Measurements from ENCODE around the gene PSENEN.

PSENEN gene

GRCh38 chr19:35748106-35749020, 2.9 kb downstream of the PSENEN start, which contains the start of gene LIN37:
TSS of gene LIN37 (plus strand) at chr19:35748576. CDS start at chr19:35748725, 149 bp downstream.
- no peaks in the 10 kb centered on the region for H3K27me3 ChIP-seq
- H3K4me2 ChIP-seq: peak within 1 kb of the TSS; percentile 94
- peak; percentile 95 for TF ChIP-seq Cebpa-rat (IDR thresholded peaks at IDR 0.05)
- peak within 1 kb of the TSS; percentile 66 for H3K27ac ChIP-seq
- peaks cover 17% of the 10 kb centered on the region for H3K36me3 ChIP-seq
- peak within 1 kb of the TSS; percentile 81 for H3K9ac ChIP-seq
- H3K4me3 ChIP-seq: peak within 1 kb of the TSS; percentile 81
- no peaks in the 10 kb centered on the region for H3K9me3 ChIP-seq
- peaks cover 58% of the 10 kb centered on the region for H3K4me1 ChIP-seq
- no peaks in the 10 kb centered on the region for H4K20me1 ChIP-seq

GRCh38 chr19:35750167-35750566, 4.7 kb downstream of the PSENEN start:
- Histone ChIP-seq H3K4me3 (no peak overlapping the region), H3K9me3 (no peaks in the 10 kb centered on the region), H3K27me3 (no peaks in the 10 kb centered on the region), H3K36me3 (peaks cover 29% of the 10 kb centered on the region), H3K27ac (no peak overlapping the region; the same call in 1 of the 2 replicates), H3K9ac (peak overlapping the region; percentile 53), H3K4me2 (peak overlapping the region; percentile 90), H3K4me1 (peaks cover 45% of the 10 kb centered on the region), H4K20me1 (no peaks in the 10 kb centered on the region)
- no peak for TF ChIP-seq Cebpa-rat (IDR thresholded peaks at IDR 0.05)

GRCh38 chr19:35751839-35752745, 6.6 kb downstream of the PSENEN start:
- no peak overlapping the region for H3K27ac ChIP-seq
- H3K4me2 ChIP-seq: no peak overlapping the region
- peaks cover 38% of the 10 kb centered on the region for H3K4me1 ChIP-seq

GRCh38 chr19:35752746-35753350, 7.4 kb downstream of the PSENEN start:
- H3K27me3 ChIP-seq: no peaks in the 10 kb centered on the region
- no peak overlapping the region for H3K4me2 ChIP-seq
- H3K9ac ChIP-seq: no peak overlapping the region
- no peak overlapping the region for H3K4me3 ChIP-seq
- no peaks in the 10 kb centered on the region for H3K9me3 ChIP-seq
- H4K20me1 ChIP-seq: no peaks in the 10 kb centered on the region
- no peak for TF ChIP-seq Cebpa-rat (IDR thresholded peaks at IDR 0.05)
- H3K27ac ChIP-seq: no peak overlapping the region
- H3K4me1 ChIP-seq: peaks cover 34% of the 10 kb centered on the region
- H3K36me3 ChIP-seq: peaks cover 34% of the 10 kb centered on the region

More at GRCh38 chr19:35751839-35752745, 6.6 kb downstream of the PSENEN start:
- Histone ChIP-seq H4K20me1 (no peaks in the 10 kb centered on the region), H3K9ac (no peak overlapping the region), H3K9me3 (no peaks in the 10 kb centered on the region), H3K36me3 (peaks cover 34% of the 10 kb centered on the region), H3K4me3 (no peak overlapping the region), H3K27me3 (no peaks in the 10 kb centered on the region)
- no peak for TF ChIP-seq Cebpa-rat (IDR thresholded peaks at IDR 0.05)

- Histone ChIP-seq H4K20me1 (no peaks in the 10 kb centered on the region), H3K36me3 (peaks cover 34% of the 10 kb centered on the region), H3K4me1 (peaks cover 34% of the 10 kb centered on the region), H3K4me3 (no peak overlapping the region), H3K27ac (no peak overlapping the region), H3K9ac (no peak overlapping the region), H3K4me2 (no peak overlapping the region), H3K27me3 (no peaks in the 10 kb centered on the region), H3K9me3 (no peaks in the 10 kb centered on the region)
- TF ChIP-seq Cebpa-rat (IDR thresholded peaks at IDR 0.05): no peak
Measured at GRCh38 chr19:35753634-35754369, 8.4 kb downstream of the PSENEN start.

- TF ChIP-seq Cebpa-rat (IDR thresholded peaks at IDR 0.05): no peak
- Histone ChIP-seq H3K27ac (no peak overlapping the region), H3K9me3 (no peaks in the 10 kb centered on the region), H3K4me2 (no peak overlapping the region), H3K27me3 (no peaks in the 10 kb centered on the region), H3K36me3 (peaks cover 34% of the 10 kb centered on the region), H4K20me1 (peaks cover 7% of the 10 kb centered on the region), H3K4me3 (no peak overlapping the region), H3K4me1 (peaks cover 34% of the 10 kb centered on the region), H3K9ac (no peak overlapping the region)
Measured at GRCh38 chr19:35754370-35755130, 9.1 kb downstream of the PSENEN start.

GRCh38 chr19:35755131-35755549, 9.7 kb downstream of the PSENEN start:
- Histone ChIP-seq H4K20me1 (peaks cover 11% of the 10 kb centered on the region), H3K27me3 (no peaks in the 10 kb centered on the region), H3K9me3 (no peaks in the 10 kb centered on the region), H3K4me3 (no peak overlapping the region), H3K4me2 (no peak overlapping the region), H3K27ac (no peak overlapping the region), H3K36me3 (peaks cover 40% of the 10 kb centered on the region), H3K4me1 (peaks cover 34% of the 10 kb centered on the region), H3K9ac (no peak overlapping the region)
- no peak for TF ChIP-seq Cebpa-rat (IDR thresholded peaks at IDR 0.05)

GRCh38 chr19:35755550-35756376, 10.3 kb downstream of the PSENEN start:
- Histone ChIP-seq H4K20me1 (peaks cover 11% of the 10 kb centered on the region), H3K27ac (no peak overlapping the region), H3K4me1 (peaks cover 28% of the 10 kb centered on the region), H3K4me3 (no peak overlapping the region), H3K4me2 (no peak overlapping the region), H3K27me3 (no peaks in the 10 kb centered on the region), H3K9ac (no peak overlapping the region), H3K9me3 (no peaks in the 10 kb centered on the region), H3K36me3 (peaks cover 47% of the 10 kb centered on the region)
- no peak for TF ChIP-seq Cebpa-rat (IDR thresholded peaks at IDR 0.05)

Data from BLaER1 (cell line).